Stomach (tissue), 9 donors: ENCODE results near the gene RPL28. TPM values are rescaled to one million over a fixed set of nuclear protein-coding genes. Genes with fewer than 3 reads are reported as not detected.

ENCODE experiments used
- DNase-seq, 2 donors: peaks; one replicate each; pipeline versions ENCODE4 v3.0.0 to v3.0.0-alpha.2; 2013 to 2019
- H3K27ac ChIP-seq, 5 donors: fragments of 200-600 bp in 4 of 5; sonication (generic) in 4 of 5; one replicate each; pipeline ENCODE4 v1.5.1; 2013 to 2019; ENCODE audit warnings: mild to moderate bottlenecking in 1 of 5, moderate library complexity in 1 of 5
- H3K27me3 ChIP-seq, 3 donors: fragments of 200-600 bp; sonication (generic); one replicate each; pipeline ENCODE4 v1.5.1; 2017 to 2019; ENCODE audit warnings: mixed run types in 1 of 3
- H3K36me3 ChIP-seq, 4 donors: fragments of 200-600 bp; sonication (generic); 1 replicate in 3 of 4; 2 replicates in 1 of 4; pipeline ENCODE4 v1.5.1; 2016 to 2019
- H3K4me1 ChIP-seq, 4 donors: fragments of 200-600 bp; sonication (generic); one replicate each; pipeline ENCODE4 v1.5.1; 2016 to 2019
- H3K4me3 ChIP-seq, 4 donors: fragments of 200-600 bp; sonication (generic) in 3 of 4; one replicate each; pipeline ENCODE4 v1.5.1; 2016 to 2019; ENCODE audit warnings: mild to moderate bottlenecking in 1 of 4
- H3K9me3 ChIP-seq, 4 donors: fragments of 200-600 bp; sonication (generic); one replicate each; pipeline ENCODE4 v1.5.1; 2016 to 2019
- EP300 ChIP-seq: sonication (generic); formaldehyde crosslinking; IDR thresholded peaks from one replicate; pipeline ENCODE4 v1.6.1; 2017; ENCODE audit warnings: antibody characterized with exemption
- POLR2A ChIP-seq, 4 donors: fragments of 450-650 bp; IDR thresholded peaks; one replicate each; pipeline ENCODE4 v1.6.1; 2016; ENCODE audit warnings: antibody characterized with exemption in 4 of 4, control low read depth in 2 of 4, mild to moderate bottlenecking in 1 of 4, moderate library complexity in 1 of 4
- POLR2AphosphoS5 ChIP-seq, 3 donors: sonication (generic); formaldehyde crosslinking; IDR thresholded peaks; one replicate each; pipeline ENCODE4 v1.6.1; 2016; ENCODE audit warnings: antibody characterized with exemption in 3 of 3
- WGBS, 5 donors: extraction: QIAGEN DNeasy Blood & Tissue Kit in 3 of 5; methylation state at CpG; one replicate each; pipeline versions ENCODE4 v1.1.5 to v1.1.7; 2013 to 2018; 5-methylcytosine and 5-hydroxymethylcytosine counted together
- intact Hi-C: fragments of 100-400 bp; cut with DNase I; formaldehyde crosslinking; loops from one replicate; pipeline ENCODE4 v1.15.1; 2023; ENCODE audit warnings: low total_unique reads
- polyA plus RNA-seq, 3 donors: library from polyadenylated mRNA; stranded (reverse); fragments of 200-250 nt; gene quantifications; one replicate each; pipeline ENCODE4 v1.2.3, GENCODE V29; 2013
- total RNA-seq, 5 donors: library from RNA; depleted of rRNA; stranded (reverse); fragments of >200 nt; gene quantifications; one replicate each; pipeline versions ENCODE4 v1.1.0 to v1.2.3, GENCODE V29; 2014 to 2016
- TF ChIP-seq, protein P1 (sequence below), 7 experiments: fragments of 450-650 bp in 4 of 7; fragments of 200-600 bp in 3 of 7; sonication (generic) in 3 of 7; IDR thresholded peaks; one replicate each; pipeline ENCODE4 v1.5.1; 2016 to 2019; ENCODE audit warnings: antibody characterized with exemption in 7 of 7, control low read depth in 2 of 7, mild to moderate bottlenecking in 1 of 7
- donor health status: healthy with polysubstance abuse.
- donor health status: Bipolar disorder and iron deficiency.
- donor health status: healthy.

Gene RPL28
- total and polyA plus RNA-seq, 8 donors: 47.5 to 2,388 (median 624) TPM

DNA sequence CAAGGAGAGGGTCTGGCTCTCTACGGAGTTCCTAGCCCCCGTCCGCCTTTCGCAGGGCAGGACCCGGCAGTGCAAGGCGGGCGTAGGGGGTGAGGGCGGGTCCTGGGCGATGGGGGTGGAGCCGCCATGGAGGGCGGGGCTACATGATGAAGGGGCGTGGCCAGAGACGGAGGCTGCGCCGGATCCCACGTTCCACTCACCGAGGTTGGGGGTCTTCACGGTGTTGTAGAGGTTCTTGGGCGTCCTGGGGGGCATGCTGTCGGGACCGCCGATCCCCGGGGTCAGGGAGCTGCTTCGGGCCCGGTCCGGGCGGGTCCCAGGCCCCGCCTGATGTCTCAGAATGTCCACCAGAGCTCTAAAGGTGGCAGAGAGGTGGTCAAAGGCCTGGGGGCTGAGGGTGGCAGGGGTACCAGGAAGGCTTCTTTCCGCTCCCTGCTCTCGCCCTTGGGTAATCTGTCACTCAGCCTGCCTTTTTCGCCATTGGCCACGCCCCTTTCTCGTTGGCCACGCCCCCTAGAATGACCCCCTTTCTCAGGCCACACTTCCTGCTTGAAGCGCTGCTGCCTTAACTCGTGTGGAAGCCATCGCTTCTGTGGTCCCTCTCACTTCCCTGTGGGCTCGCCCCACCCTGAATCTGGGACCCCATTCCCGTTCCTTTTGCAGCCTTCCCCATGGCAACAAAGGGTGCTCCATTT, 54.8 kb downstream of the RPL28 start:
- no peak overlapping the region for H3K27ac ChIP-seq
- H3K36me3 ChIP-seq: no peaks in the 10 kb centered on the region
- no peak for DNase-seq
- no peaks in the 10 kb centered on the region for H3K9me3 ChIP-seq
- H3K4me3 ChIP-seq: no peak overlapping the region
- intact Hi-C loops: no loop called here
- H3K4me1 ChIP-seq: peaks cover 4 to 31% (median 23%) of the 10 kb centered on the region in 4 donors
- WGBS, 5 donors: 3 to 12% (median 9%) methylated on average over 7 to 39 of the region's 39 CpGs
- TF ChIP-seq POLR2A (IDR thresholded peaks at IDR 0.05): no peak
- peaks cover 22 to 100% (median 81%) of the 10 kb centered on the region in 3 donors for H3K27me3 ChIP-seq

DNA sequence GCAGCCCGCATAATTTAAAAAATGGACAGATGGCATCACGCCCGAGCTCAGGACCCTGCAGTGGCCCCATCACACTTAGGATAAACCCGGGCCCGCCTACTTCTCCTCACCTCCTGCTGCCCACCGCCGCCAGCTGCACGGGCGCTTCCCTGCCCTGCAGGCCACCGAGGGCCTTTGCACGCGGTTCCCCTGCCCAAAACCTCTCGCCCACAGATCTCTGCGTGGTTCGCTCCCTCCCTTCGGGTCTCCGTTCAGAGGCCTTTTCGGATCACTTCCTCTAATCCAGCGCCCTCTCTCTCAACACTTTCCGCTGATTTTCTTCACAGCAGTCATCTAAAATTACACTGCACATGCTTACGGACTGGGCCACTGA, 55.6 kb downstream of the RPL28 start:
- H3K4me3 ChIP-seq: no peak overlapping the region
- 5 to 8% (median 6%) methylated on average over 21 of the region's 21 CpGs for WGBS, 5 donors
- intact Hi-C loops: no loop called here
- no peaks in the 10 kb centered on the region for H3K36me3 ChIP-seq
- H3K4me1 ChIP-seq: peaks cover 4 to 31% (median 23%) of the 10 kb centered on the region in 4 donors
- DNase-seq: no peak
- no peak overlapping the region for H3K27ac ChIP-seq
- TF ChIP-seq EP300 (no peak), POLR2A (IDR thresholded peaks at IDR 0.05) (no peak), POLR2AphosphoS5 (IDR thresholded peaks at IDR 0.05) (no peak)
- TF ChIP-seq, protein P1, sequence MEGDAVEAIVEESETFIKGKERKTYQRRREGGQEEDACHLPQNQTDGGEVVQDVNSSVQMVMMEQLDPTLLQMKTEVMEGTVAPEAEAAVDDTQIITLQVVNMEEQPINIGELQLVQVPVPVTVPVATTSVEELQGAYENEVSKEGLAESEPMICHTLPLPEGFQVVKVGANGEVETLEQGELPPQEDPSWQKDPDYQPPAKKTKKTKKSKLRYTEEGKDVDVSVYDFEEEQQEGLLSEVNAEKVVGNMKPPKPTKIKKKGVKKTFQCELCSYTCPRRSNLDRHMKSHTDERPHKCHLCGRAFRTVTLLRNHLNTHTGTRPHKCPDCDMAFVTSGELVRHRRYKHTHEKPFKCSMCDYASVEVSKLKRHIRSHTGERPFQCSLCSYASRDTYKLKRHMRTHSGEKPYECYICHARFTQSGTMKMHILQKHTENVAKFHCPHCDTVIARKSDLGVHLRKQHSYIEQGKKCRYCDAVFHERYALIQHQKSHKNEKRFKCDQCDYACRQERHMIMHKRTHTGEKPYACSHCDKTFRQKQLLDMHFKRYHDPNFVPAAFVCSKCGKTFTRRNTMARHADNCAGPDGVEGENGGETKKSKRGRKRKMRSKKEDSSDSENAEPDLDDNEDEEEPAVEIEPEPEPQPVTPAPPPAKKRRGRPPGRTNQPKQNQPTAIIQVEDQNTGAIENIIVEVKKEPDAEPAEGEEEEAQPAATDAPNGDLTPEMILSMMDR (IDR thresholded peaks at IDR 0.05): no peak
- H3K9me3 ChIP-seq: no peaks in the 10 kb centered on the region
- peaks cover 22 to 100% (median 81%) of the 10 kb centered on the region in 3 donors for H3K27me3 ChIP-seq

DNA sequence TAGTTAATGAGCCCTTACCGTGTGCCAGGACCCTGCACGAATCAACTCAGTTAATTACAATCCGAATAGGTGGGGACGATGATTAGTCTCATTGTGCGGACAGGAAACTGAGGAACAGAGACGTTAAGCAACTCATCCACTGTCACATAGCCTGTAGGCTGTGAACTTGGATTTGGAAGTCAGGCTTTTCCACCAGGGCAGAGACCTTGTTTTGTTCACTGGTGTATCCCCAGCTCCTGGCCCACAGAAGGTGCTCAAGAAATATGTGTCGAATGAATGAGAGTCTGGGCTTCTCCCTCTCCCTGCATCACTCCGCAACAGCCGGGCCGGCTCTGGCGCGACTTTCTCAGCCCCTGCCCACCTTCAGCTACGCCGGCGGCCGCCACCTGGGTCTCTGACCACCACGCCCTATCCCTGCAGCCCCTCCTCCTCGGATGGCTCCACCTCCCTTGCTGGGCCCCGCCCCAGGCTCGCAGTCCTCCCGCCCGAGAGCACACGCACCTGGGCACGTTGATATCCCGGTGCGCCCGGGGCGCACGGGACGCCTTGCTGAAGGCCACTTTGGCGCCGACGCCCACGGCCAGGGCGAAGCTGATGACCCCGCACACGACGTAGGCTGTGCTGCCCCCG, 56.1 kb downstream of the RPL28 start:
- Histone ChIP-seq H3K9me3 (no peaks in the 10 kb centered on the region), H3K27ac (no peak overlapping the region), H3K36me3 (no peaks in the 10 kb centered on the region), H3K4me3 (peak overlapping the region in 1 of 4 donors; percentile 13), H3K27me3 (peaks cover 22 to 100% (median 81%) of the 10 kb centered on the region in 3 donors), H3K4me1 (peaks cover 4 to 31% (median 23%) of the 10 kb centered on the region in 4 donors)
- TF ChIP-seq POLR2A (IDR thresholded peaks at IDR 0.05): no peak
- TF ChIP-seq, protein P1 (IDR thresholded peaks at IDR 0.05): no peak
- TF ChIP-seq EP300: no peak
- TF ChIP-seq POLR2AphosphoS5 (IDR thresholded peaks at IDR 0.05): no peak
- WGBS, 5 donors: 2 to 7% (median 4%) methylated on average over 11 to 39 of the region's 39 CpGs
- DNase-seq: no peak
- intact Hi-C loops: no loop called here

DNA sequence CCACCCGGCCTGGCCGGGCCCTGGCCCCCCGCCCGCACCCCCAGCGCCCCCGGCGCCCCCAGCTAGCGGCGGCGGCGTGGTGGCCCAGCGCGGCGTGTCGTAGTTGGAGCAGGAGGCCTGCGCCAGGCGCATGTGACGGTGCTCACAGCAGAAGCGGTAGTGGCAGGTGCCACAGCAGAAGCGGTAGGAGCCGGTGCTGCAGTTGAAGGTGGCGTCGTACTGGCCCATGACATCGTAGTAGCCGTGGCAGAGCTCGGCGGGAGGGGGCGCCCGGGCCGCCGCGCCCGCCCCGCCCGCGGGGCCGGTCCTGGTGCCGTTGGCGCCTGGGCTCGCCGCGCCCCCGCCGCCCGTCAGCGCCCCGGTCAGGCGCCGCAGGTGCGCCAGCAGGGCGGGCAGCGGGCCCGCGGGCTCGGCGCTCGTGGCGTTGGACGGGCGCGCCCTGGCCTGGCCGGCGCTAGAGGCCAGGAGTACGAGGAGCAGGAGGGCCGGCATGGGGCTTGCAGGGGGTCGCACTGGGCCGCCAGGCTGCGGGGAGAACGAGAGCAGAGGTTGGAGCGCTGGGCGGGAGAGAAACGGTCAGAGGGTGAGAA, 56.7 kb downstream of the RPL28 start:
- no peak for TF ChIP-seq EP300
- TF ChIP-seq POLR2AphosphoS5 (IDR thresholded peaks at IDR 0.05): no peak
- TF ChIP-seq, protein P1 (IDR thresholded peaks at IDR 0.05): no peak
- no peak for TF ChIP-seq POLR2A (IDR thresholded peaks at IDR 0.05)
- intact Hi-C loops: no loop called here
- H3K27me3 ChIP-seq: peaks cover 22 to 100% (median 80%) of the 10 kb centered on the region in 3 donors

More for the DNA sequence above, 56.7 kb downstream of the RPL28 start:
- DNase-seq: peak in 1 of 2 donors; percentile 53
- peak overlapping the region in 1 of 4 donors; percentile 13 for H3K4me3 ChIP-seq
- H3K27ac ChIP-seq: no peak overlapping the region
- H3K4me1 ChIP-seq: peaks cover 4 to 31% (median 23%) of the 10 kb centered on the region in 4 donors
- no peaks in the 10 kb centered on the region for H3K36me3 ChIP-seq
- H3K9me3 ChIP-seq: no peaks in the 10 kb centered on the region
- WGBS, 5 donors: 0 to 3% (median 1%) methylated on average over 10 to 72 of the region's 72 CpGs
